Suprapubic skin (tissue), 3 donors: ENCODE results near the gene PRPF19.

Experiments used
- POLR2A ChIP-seq, 2 donors: fragments of 450-650 bp; IDR thresholded peaks; one replicate each; pipeline ENCODE4 v1.6.1; 2017; ENCODE audit warnings: antibody characterized with exemption in 2 of 2, mild to moderate bottlenecking in 2 of 2, moderate library complexity in 2 of 2
- TF ChIP-seq, protein P1 (sequence below), 2 donors: fragments of 200-600 bp in 1 of 2; fragments of 450-650 bp in 1 of 2; sonication (generic) in 1 of 2; IDR thresholded peaks; one replicate each; pipeline ENCODE4 v1.5.1; 2016 to 2019; ENCODE audit warnings: antibody characterized with exemption in 2 of 2, mild to moderate bottlenecking in 1 of 2, moderate library complexity in 1 of 2

DNA sequence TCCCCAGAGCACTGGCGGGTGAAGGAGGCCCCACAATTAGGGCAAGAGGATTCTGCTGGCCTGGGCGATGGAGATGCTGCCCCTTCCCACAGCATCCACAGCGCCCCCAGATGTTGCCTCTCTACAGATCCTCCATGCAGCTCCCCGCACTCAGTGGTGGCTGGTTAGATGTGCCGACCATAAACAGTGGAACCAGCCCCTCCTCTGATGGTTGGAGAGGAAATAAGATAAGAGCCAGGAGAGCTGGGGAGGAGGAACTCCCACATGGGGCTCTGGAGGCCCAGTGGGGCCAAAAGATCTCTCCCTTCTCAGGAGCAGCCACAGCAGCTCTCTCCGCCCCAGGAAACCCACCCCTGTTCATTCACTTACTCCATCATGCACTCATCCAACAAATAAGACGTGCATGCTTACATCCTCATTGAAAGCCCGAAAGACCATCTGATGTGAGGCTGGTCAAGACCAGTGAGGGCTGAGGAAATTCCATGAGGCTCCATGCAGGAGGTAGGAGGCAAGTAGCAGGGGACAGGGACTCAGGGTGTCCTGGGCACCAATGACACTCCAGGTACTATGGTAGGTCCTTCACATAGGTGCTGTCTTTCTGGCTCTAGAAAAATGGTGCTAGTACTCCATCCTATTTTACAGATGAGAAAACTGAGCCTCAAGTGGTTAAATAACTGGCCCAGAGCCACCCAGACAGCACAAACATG lies 52.1 kb downstream of the PRPF19 start:
- TF ChIP-seq, protein P1, sequence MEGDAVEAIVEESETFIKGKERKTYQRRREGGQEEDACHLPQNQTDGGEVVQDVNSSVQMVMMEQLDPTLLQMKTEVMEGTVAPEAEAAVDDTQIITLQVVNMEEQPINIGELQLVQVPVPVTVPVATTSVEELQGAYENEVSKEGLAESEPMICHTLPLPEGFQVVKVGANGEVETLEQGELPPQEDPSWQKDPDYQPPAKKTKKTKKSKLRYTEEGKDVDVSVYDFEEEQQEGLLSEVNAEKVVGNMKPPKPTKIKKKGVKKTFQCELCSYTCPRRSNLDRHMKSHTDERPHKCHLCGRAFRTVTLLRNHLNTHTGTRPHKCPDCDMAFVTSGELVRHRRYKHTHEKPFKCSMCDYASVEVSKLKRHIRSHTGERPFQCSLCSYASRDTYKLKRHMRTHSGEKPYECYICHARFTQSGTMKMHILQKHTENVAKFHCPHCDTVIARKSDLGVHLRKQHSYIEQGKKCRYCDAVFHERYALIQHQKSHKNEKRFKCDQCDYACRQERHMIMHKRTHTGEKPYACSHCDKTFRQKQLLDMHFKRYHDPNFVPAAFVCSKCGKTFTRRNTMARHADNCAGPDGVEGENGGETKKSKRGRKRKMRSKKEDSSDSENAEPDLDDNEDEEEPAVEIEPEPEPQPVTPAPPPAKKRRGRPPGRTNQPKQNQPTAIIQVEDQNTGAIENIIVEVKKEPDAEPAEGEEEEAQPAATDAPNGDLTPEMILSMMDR (IDR thresholded peaks at IDR 0.05), result no peak
- TF ChIP-seq POLR2A (IDR thresholded peaks at IDR 0.05), result no peak
